ENCODE measurements around the gene HSD17B2.

DNA sequence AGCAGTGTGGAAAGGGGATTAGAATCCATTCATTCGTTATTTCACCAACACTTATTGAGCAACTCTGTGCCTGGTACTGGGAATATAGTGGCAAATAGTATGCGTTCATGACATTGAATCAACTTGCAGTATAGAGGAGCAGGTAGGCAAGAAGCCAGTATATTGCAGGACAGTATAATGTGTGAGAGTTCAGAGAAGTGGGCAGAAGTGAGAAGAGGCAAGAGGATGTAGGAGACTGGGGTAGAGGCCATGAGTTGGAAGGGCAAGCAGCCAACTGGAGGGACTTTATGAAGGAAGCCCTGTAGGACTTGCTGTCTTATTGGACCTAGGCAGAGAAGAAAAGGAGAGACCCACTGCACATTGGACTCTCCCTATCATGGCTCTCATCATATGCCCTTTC is 12.3 kb downstream of the HSD17B2 start:
- TF ChIP-seq CTCF (IDR thresholded peaks at IDR 0.05; ENCODE audit: insufficient read depth, low read length) (no peak), POLR2AphosphoS5 (IDR thresholded peaks at IDR 0.05; ENCODE audit: low read depth) (no peak)
- TF ChIP-seq, protein P1, sequence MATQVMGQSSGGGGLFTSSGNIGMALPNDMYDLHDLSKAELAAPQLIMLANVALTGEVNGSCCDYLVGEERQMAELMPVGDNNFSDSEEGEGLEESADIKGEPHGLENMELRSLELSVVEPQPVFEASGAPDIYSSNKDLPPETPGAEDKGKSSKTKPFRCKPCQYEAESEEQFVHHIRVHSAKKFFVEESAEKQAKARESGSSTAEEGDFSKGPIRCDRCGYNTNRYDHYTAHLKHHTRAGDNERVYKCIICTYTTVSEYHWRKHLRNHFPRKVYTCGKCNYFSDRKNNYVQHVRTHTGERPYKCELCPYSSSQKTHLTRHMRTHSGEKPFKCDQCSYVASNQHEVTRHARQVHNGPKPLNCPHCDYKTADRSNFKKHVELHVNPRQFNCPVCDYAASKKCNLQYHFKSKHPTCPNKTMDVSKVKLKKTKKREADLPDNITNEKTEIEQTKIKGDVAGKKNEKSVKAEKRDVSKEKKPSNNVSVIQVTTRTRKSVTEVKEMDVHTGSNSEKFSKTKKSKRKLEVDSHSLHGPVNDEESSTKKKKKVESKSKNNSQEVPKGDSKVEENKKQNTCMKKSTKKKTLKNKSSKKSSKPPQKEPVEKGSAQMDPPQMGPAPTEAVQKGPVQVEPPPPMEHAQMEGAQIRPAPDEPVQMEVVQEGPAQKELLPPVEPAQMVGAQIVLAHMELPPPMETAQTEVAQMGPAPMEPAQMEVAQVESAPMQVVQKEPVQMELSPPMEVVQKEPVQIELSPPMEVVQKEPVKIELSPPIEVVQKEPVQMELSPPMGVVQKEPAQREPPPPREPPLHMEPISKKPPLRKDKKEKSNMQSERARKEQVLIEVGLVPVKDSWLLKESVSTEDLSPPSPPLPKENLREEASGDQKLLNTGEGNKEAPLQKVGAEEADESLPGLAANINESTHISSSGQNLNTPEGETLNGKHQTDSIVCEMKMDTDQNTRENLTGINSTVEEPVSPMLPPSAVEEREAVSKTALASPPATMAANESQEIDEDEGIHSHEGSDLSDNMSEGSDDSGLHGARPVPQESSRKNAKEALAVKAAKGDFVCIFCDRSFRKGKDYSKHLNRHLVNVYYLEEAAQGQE (IDR thresholded peaks at IDR 0.05; ENCODE audit: insufficient replicate concordance, low read depth) = no peak
